ENCODE data around the gene ANKUB1.

The ANKUB1 gene

DNA sequence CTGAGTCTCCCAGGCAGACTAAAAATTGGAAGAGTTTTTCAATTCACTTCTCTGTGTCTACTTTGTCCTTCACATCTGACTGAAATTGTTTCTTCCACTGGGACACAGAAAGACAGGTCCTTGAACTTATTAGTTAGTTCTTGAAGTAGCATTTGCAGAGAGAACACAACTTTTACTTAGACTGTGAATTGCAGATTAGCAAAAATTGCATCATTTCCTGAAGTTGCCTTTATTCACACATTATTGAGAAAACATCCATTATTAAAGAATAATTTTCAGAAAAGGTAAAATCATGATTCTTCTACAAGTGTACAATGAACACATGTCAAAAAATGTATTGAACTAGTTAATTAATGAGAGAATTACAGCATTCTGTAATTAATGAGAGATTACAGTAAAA, 38.6 kb downstream of the ANKUB1 start:
- DNase-seq = no peak

DNA sequence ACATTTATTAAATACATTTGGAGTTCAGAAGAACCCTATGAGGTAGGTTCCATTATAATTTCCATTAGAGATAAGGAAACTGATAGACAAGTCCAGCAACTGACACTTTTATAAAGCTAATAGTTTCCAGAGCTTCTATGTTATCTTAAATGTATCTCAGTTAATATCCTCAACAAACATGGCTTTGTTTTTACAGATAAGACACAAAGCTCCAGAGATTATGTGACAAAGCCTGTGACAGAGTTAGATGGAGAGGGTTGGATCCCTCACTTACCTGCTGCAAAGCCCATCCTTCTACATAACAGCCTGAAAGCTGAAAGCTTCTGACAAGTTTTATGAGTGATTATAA, 39.6 kb downstream of the ANKUB1 start:
- no peak for DNase-seq

GRCh38 chr3:149752051-149752787, 40.1 kb downstream of the ANKUB1 start, which contains the start of gene COMMD2:
TSS of gene COMMD2 (minus strand) at chr3:149752489. CDS start at chr3:149752444, 45 bp downstream.
- peak; percentile 92 to 97 (median 92) for DNase-seq

- peak in 2 of 3 experiments; percentile 23 to 52 for DNase-seq
These were observed 40.8 kb downstream of the ANKUB1 start for GRCh38 chr3:149751551-149751950.

GRCh38 chr3:149744606-149745005, 47.7 kb downstream of the ANKUB1 start:
- no peak for DNase-seq

DNA sequence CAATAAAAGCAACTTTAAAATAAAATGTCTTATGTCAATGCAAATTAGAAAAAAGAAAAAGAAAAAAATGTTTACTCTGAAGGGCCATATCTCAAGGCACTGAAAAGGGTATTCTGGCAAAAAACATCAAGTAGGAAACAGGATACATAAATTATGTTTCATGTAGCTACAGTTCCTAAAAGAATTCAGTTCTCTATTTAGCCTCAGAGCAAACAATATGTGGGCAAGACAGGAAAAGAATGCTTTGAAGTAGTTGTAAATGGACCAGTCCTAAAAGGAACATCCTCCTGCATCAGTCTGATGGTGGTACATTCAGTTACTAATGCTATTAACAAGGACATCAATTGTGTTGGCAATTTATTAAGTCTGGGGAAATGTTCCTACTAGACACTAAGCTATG, 48.2 kb downstream of the ANKUB1 start:
- DNase-seq = no peak

DNA sequence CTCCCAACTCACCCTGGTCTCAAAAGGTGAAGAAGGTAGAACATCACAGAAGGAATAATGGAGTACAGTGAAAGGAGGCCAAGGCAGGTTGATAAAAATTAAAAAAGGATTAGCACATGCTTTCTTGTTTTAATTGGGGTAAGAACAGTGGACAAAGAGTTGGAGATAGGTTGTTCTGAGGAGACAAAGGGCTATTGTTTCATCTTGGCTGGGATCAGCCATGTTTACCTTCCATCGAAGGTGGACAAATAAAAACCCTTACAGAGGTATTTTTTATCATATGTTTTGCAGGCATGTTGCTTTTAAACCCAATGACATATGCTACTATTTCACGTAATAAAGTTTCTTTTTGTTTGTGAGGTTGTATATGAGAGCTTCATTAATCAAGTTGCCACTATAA, 53.0 kb downstream of the ANKUB1 start:
- DNase-seq = no peak

DNA sequence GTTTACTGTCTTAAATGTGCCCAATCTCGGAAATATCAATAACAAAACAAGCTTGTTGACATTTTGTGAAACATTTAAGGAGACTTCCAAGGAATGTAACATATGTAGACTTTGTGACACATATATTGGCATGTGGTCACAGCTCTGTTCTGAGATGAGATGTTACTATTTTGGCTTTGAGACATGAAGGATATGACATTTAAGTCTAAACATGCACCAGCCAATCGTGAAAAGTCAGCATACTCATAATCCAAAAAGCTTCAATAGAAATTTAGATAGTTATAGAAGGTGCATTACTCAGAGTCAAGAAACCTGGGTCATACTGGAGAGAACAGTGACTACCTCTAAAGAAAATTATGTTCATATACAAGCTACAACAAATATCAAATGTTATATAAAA, 53.5 kb downstream of the ANKUB1 start:
- no peak for DNase-seq

DNA sequence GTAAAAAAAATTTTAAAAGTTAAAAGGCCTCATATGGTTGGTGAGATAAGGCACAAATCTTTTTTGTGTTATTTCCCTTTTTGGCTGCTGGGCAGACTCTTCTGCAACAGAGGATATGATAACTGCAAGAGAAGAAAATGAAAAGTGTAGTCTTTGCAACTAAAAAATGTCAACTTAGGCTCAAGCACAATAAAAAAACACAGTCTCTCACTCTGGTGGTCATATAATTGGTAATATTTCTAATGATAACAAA, 55.5 kb downstream of the ANKUB1 start:
- DNase-seq = no peak

DNA sequence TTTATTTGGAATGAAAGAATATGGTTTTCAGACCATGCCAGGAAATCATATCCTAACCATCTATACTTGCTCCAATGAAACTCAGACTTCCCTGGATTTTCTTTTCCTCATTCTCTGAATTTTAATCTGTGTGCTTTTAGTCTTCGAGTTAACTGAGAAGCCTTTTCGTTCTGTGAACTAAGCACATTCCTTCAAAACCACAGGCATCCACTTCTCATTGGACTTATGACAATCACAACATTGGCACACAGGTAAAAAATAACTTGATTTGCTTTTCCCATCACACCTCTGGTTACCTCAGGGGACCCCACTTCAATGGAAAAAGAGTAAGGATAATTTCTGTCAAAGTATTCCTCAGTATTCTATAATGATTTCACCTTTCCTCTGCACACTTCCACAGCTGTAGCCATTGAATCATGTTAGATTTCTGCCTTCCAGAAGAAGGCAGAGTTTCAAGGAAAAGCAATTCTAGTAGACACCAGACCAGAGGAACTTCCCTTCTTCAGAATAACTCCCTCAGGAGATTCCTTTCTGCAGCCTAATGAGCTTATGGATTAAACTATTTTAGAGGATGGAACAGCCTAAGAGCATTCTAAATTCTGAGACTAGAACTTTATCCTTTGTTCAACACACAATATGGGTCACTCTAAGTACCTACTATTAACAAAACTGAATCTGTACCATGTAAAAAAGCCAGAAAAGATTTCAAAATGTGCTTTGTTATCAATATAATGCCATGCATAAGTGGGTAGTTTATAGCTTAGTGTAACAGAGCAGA, 56.0 kb downstream of the ANKUB1 start:
- DNase-seq = no peak

GRCh38 chr3:149732234-149732633, 60.1 kb downstream of the ANKUB1 start:
- DNase-seq = no peak

- no peak for DNase-seq
These were observed 64.7 kb downstream of the ANKUB1 start for GRCh38 chr3:149727656-149728055.

GRCh38 chr3:149726716-149727407, 65.5 kb downstream of the ANKUB1 start:
- DNase-seq = no peak

- no peak for DNase-seq
These were observed 68.6 kb downstream of the ANKUB1 start for GRCh38 chr3:149723781-149724180.

DNA sequence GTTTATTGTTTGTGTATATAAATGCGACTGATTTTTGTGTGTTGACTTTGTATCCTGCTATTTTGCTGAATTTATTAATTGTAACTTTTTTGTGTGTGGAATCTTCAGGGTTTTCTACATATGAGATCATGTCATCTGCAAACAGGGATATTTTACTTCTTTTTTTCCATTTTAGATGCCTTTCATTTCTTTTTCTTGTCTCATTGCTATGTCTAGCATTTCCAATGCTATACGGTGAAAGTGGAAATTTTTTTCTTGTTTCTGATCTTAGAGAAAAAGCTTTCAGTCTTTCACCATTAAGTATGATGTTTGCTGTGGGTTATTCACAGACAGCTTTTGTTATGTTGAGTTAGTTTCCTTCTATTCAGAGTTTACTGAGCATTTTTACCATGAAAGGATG, 71.4 kb downstream of the ANKUB1 start:
- DNase-seq = no peak

GRCh38 chr3:149717391-149718056, 74.8 kb downstream of the ANKUB1 start:
- peak; percentile 48 to 80 (median 48) for DNase-seq

GRCh38 chr3:149716984-149717383, 75.4 kb downstream of the ANKUB1 start:
- DNase-seq = no peak

- no peak for DNase-seq
These were observed 77.1 kb downstream of the ANKUB1 start for GRCh38 chr3:149715247-149715646.

DNA sequence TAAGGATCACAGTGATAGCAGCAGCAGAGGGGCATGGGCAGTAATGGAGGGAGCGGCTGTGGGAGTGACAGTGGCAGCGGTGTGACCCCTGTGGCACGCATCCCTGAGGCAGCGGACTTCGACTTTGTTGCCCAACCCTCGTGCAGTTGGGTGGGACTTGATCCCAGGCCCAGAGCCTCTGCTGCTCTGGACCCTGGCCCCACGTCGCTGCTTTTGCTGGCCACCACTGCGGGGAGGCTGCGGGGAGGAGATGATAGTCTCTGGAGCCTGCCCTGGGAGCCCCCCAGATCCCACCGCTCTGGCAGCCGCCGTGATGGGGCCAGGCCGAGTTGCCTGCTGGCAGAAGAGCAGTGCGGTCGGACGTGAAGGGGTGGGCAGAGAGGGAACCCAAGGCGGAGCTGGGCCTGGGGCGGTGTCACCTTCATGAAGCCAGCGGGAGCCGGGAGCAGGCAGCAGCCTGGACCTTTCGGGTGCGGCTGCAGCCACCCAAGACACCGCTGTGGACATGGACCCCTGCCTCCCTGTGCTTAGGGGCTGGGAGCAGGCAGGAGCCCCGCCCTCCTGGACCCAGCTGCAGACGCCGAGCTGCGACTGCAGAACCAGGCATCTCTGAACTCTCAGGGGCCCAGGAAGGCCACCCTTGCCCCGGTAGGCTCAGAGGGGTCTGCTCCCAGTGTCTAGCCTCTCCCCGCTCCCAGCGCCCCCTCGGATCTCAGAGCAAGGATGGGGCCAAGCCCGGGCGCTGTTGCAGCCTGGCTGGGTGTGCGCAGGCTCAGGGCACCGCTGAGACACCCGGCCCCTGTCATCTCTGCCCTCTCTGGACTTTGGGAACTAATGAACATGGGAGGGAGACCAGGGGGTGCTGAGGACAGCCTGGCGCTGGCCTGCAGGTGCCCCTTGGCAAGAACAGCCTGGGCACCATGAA, 78.4 kb downstream of the ANKUB1 start:
- no peak for DNase-seq

Measured in NCI-H1417 (cell line).